HG03469 (cell line): Measurements from ENCODE around the gene TP53I13.

ENCODE experiments used
- ATAC-seq: cut with Tn5 transposase; IDR thresholded peaks from one replicate; pipeline ENCODE4 v1.9.1; 2021; ENCODE audit warnings: mild to moderate bottlenecking, moderate library complexity, moderate number of reproducible peaks; ENCODE audit not compliant: unreplicated experiment

Gene TP53I13

GRCh38 chr17:29592850-29593551, 24.5 kb downstream of the TP53I13 start, which contains the start of gene ANKRD13B:
Gene ANKRD13B (plus strand): TSS chr17:29593132. CDS start chr17:29593622, 490 bp downstream.
- ATAC-seq, result no peak

DNA sequence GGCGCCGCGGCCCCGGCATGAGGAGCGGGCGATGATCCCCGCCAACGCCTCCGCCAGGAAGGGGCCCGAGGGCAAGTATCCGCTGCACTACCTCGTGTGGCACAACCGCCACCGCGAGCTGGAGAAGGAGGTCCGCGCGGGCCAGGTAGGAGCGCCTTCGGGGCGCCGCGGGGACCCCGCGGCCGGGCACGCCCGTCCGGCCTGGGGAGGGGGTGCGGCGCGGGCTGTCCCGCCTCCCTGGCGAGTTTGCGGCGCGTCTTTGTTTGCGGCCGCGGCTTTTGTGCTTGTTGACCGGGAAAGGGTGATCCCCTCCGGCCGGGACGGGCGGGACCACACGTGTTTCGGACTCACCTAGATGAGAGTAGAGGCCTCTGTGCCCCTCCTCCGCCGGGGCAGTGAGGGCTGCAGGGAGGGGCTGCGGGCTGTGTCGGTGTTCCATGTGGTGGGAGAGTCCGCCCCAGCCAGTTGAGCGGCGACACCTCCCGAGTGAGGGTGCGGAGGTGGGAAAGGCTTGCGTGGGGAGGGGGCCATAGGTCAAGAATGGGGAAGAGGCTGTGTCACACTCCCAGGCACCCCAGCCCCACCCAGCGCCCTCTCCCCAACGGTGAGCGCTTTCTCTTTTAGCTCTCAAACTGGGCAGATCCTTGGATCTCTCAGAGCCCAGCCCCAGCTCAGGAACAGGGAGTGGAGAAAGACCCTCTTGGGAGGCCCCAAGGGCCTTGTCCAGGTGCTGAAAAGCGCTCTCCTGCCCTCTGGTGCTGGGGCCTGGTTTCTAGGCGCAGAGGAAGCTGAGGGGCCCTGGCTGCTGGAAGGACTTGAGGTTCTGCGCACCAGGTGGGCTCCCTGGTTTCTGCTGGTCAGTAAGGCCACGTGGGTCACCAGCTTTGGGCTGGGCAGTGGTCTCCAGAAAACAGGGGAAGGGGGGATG, 25.4 kb downstream of the TP53I13 start:
- no peak for ATAC-seq

GRCh38 chr17:29594519-29595090, 26.1 kb downstream of the TP53I13 start:
- no peak for ATAC-seq

DNA sequence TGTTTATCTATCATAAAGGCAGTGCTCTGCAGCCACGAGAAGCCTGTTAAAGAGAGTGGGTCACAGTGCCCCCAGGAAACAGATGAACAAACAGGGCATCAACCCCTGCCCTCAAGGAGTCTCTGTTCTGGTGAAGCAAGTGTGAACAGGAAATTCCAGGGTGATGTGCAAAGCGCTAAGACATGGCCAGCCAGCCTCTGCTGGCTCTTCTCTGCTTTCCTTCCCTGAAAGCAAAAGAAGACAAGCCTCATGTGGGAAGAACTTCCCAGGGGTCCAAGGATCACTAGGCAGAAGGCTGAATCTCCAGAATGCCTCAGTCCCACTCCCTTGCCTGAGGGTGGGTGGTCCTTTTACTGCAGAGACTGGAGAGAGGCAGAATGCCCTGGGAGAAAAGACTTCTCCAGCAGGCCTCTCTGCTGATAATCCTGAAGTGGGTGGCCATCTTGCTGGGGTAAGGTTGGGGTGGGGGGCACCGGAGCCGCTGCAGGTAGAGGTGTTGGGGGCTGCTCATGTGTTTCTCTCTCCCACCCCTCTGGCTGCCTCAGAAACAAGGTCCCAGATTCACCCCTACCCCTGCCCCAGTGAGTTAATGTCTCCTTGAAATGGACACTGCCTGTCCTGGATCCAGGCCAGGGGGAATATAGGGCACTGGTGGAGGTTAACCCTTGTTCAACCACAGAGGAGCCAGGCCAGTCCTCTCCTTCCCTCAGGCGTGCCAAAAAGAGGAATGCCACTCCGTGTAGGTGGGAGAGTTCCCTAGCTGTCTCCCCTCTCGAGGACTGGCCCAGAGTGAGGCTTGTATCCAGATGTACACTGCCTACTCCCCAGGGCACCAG, 26.8 kb downstream of the TP53I13 start:
- ATAC-seq, result no peak

GRCh38 chr17:29595943-29596774, 27.7 kb downstream of the TP53I13 start:
- ATAC-seq, result no peak

DNA sequence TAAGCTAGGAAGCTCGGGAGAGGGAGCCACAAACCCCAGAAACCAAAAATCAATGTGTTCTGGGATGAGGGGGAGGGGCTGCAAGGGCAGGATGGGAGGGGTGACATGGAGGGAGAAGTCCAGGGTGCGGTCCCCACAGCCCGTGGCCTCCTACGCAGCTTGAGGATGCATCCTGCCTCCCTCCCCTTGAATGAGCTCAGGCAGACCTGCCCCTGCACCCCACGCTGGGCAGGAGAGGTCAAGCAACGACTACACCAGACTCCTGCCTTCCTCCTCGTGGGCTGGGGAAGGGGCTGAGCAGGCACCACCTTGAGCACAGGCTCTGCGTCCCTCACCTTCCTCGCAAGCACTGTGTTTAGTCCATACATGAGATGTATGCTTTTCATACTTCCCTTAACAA, 28.3 kb downstream of the TP53I13 start:
- ATAC-seq, result no peak

DNA sequence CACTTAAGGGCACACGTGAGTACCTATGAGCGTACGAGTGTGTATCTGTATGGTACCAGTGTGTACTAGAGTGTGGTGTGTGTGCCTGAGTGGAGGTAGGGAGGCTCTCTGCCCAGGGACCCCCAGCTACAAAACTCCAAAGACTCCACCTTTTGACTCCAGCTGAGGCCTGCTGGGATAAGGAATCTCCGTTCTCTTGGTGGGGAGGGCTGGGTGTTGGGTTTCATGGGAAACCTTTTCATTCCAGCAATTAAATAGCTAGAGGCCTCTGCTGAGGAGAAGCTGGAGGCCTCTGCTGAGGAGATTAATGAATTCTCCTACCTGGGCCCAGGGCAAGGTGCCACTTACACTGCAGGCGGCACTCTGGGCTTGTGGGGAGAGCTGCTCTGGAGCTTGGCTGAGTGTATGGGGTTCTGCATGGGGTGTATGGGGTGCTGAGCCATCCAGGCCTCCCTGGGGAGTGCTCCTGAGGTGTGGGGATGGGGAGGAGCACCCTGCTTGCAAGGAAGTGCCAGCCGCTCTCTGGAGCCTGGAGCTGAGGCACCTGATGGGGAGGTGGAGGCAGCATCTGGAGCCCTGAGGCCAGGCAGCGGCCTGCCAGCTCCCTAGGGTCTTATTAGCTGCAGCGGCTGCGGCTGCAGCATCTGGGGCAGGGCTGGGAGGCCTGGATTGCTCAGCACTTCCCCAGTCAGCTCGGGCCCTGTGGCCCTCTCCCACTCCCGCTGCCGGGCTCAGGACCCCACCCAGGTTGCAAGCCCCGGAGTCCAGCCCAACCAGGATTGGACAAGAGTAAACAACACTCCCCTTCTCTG, 29.1 kb downstream of the TP53I13 start:
- ATAC-seq, result no peak

DNA sequence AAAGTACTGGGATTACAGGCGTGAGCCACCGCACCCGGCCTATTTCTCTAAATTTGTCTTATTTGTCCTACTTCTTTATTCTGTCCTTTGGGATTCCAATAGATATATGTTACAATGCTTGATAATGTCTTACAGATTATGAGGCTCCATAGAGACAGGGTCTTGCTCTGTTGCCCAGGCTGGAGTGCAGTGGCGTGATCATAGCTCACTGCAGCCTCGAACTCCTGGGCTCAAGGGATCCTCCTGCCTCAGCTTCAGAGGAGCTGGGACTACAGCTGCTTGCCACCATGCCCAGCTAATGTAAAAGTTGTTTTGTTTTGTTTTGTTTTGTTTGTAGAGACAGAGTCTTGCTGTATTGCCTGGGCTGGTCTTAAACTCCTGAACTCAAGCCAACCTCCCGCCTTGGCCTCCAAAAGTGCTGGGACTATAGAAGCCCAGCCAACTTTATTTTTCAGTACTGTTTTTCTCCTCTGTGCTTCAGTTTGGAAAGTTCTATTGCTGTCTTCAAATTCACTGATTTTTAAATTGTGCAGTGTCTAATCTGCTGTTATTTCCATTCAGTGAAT, 34.7 kb downstream of the TP53I13 start:
- ATAC-seq, result no peak

DNA sequence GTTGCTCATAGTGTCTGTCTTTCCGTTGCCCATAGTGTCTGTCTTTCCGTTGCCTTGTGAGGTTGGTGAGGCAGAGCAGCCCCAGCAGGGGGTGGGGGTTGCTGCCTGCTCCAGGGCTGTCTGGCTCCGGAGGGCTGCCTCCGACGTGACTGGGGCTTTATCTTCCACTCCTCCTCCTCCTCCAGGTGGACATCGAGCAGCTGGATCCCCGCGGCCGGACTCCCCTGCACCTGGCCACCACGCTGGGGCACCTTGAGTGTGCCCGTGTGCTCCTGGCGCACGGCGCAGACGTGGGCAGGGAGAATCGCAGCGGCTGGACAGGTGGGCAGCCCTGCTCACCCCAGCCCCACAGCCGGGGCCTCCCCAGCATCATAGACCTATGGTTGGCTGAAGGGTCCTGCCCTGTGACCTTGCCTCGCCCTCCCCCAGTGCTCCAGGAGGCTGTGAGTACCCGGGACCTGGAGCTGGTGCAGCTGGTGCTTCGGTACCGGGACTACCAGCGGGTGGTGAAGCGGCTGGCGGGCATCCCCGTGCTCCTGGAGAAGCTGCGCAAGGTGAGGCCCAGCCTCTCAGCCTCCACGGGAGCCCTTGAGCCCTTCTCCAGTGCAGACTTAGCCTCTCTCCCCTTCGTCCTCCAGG, 39.2 kb downstream of the TP53I13 start:
- no peak for ATAC-seq

- no peak for ATAC-seq
These were observed 40.5 kb downstream of the TP53I13 start for GRCh38 chr17:29608986-29609385.

GRCh38 chr17:29610395-29610794, 41.9 kb downstream of the TP53I13 start:
- ATAC-seq, result no peak

GRCh38 chr17:29611351-29612093, 43.0 kb downstream of the TP53I13 start:
- no peak for ATAC-seq

GRCh38 chr17:29612094-29612403, 43.5 kb downstream of the TP53I13 start:
- ATAC-seq, result no peak

- no peak for ATAC-seq
These were observed 44.1 kb downstream of the TP53I13 start for GRCh38 chr17:29612404-29613280.

GRCh38 chr17:29613352-29613837, 44.9 kb downstream of the TP53I13 start:
- ATAC-seq, result no peak

- no peak for ATAC-seq
These were observed 45.4 kb downstream of the TP53I13 start for GRCh38 chr17:29613856-29614255.
